ENCODE measurements around the gene IZUMO2. TPM values are rescaled to one million over a fixed set of nuclear protein-coding genes. Genes with fewer than 3 reads are reported as not detected.
A peak's percentile ranks its signal among the peaks of the same experiment; 100 is the strongest.
"Not testable (repeated sequence)": the region's sequence is repeated elsewhere in the genome, so short reads cannot be mapped to it uniquely, and the experiment has no call there.

The IZUMO2 gene
- total and polyA plus RNA-seq, 2 experiments from 2014 or later, result not detected

DNA sequence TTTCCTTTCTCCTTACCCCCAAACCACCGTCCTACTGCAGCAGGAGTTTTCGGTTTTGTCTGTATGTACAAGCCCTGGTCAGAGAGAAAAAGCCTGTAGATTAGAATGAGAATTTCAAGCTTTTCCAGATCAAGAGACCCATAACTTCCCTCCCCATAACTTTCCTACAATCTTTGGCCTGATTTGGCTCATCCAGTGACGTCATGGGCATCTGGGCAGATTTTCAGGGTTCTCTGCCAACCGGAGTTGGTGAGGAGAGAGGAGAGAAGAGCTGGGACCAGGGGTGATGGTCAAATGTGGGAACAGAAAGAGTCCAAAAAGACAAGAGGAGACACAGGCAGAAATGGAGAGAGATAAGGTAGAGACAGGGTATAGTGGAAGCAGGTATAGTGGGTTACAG is 10.5 kb downstream of the IZUMO2 start:
- H3K9me3 ChIP-seq (ENCODE audit: low read depth), result no peaks in the 10 kb centered on the region
- H3K36me3 ChIP-seq, result no peaks in the 10 kb centered on the region
- H3K27me3 ChIP-seq, result no peaks in the 10 kb centered on the region
- no peak overlapping the region for H3K27ac ChIP-seq
- H3K4me3 ChIP-seq, result no peak overlapping the region
- no peaks in the 10 kb centered on the region for H3K4me1 ChIP-seq (ENCODE audit: low read depth)
- TF ChIP-seq, protein P1, sequence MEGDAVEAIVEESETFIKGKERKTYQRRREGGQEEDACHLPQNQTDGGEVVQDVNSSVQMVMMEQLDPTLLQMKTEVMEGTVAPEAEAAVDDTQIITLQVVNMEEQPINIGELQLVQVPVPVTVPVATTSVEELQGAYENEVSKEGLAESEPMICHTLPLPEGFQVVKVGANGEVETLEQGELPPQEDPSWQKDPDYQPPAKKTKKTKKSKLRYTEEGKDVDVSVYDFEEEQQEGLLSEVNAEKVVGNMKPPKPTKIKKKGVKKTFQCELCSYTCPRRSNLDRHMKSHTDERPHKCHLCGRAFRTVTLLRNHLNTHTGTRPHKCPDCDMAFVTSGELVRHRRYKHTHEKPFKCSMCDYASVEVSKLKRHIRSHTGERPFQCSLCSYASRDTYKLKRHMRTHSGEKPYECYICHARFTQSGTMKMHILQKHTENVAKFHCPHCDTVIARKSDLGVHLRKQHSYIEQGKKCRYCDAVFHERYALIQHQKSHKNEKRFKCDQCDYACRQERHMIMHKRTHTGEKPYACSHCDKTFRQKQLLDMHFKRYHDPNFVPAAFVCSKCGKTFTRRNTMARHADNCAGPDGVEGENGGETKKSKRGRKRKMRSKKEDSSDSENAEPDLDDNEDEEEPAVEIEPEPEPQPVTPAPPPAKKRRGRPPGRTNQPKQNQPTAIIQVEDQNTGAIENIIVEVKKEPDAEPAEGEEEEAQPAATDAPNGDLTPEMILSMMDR (IDR thresholded peaks at IDR 0.05; ENCODE audit: low read depth, low read length), result no peak
- no peak for DNase-seq (ENCODE audit: low read depth in 1 of 2, low spot score in 1 of 2)

DNA sequence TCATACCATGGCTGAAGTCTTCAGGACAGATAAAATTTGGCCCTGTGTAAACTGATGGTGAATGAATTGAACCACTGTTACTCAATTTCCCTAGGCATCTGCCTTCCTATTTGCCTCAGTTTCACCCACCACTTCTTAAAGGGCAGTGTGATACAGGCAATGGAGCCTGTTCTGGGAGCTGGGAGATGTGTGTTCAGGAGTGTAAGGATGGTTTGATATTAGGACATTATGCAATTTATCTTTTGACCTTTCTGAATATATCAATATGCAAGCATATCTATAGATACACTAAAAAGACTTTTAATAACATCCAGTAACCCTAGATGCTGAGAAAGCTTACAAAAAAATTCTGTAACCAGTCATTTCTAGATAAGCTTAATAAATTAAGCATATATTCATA is 14.6 kb downstream of the IZUMO2 start:
- TF ChIP-seq, protein P1 (IDR thresholded peaks at IDR 0.05; ENCODE audit: low read depth, low read length), result no peak
- no peak for DNase-seq (ENCODE audit: low read depth in 1 of 2, low spot score in 1 of 2)
- H3K27ac ChIP-seq, result no peak overlapping the region
- H3K36me3 ChIP-seq, result no peaks in the 10 kb centered on the region
- H3K4me1 ChIP-seq (ENCODE audit: low read depth), result no peaks in the 10 kb centered on the region
- H3K4me3 ChIP-seq, result no peak overlapping the region
- no peaks in the 10 kb centered on the region for H3K9me3 ChIP-seq (ENCODE audit: low read depth)
- H3K27me3 ChIP-seq, result no peaks in the 10 kb centered on the region

DNA sequence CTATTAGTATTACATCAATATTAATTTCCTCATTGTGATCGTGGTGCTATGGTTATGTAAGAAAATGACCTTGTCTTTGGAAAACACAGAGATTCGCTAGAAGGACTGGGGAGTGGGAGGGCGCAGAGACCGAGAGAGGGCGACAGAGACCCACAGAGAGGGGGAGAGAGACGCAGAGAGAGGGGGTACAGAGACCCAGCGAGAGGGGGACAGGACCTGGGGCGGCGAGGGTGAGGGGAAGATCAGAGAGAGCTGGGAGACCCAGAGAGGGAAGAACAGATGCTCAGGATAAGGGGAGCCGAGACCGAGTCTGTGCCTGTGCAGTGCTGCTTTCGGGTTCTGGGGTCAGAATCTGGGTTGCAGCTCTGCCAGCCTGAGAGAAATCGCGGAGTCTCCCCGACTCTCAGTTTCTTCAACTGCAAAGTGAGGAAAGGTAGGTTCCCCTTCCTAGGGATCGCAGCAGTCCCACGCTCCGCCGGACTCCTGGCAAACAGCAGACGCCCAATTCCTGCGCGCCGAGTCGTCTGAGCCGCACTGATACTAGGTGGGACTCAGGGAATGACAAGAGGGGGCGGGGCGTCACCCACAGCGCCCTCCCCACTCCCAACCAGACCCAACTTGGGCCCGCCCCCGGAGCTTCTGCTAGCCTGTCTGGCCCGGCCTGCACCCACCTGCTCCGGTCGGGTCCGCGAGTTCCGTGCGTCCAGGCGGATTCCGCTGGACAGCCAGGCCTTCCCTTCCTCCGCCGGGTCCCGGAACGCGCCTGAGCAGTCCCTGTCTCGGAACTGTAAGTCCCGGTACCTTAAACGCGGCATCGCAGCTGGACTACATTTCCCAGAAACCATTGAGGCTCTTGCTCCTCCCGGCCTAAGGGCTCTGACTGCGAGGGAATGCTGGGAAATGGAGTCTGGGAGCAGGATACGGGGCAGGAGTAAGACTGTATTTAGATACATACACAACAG is 15.3 kb downstream of the IZUMO2 start:
- H3K9me3 ChIP-seq (ENCODE audit: low read depth), result no peaks in the 10 kb centered on the region
- H3K4me1 ChIP-seq (ENCODE audit: low read depth), result no peaks in the 10 kb centered on the region
- TF ChIP-seq, protein P1 (IDR thresholded peaks at IDR 0.05; ENCODE audit: low read depth, low read length), result peak; percentile 65
- H3K36me3 ChIP-seq, result no peaks in the 10 kb centered on the region
- peak; percentile 92 for DNase-seq (ENCODE audit: low read depth in 1 of 2, low spot score in 1 of 2)
- peak overlapping the region; percentile 60 for H3K4me3 ChIP-seq
- H3K27me3 ChIP-seq, result no peaks in the 10 kb centered on the region
- peak overlapping the region; percentile 9 for H3K27ac ChIP-seq

DNA sequence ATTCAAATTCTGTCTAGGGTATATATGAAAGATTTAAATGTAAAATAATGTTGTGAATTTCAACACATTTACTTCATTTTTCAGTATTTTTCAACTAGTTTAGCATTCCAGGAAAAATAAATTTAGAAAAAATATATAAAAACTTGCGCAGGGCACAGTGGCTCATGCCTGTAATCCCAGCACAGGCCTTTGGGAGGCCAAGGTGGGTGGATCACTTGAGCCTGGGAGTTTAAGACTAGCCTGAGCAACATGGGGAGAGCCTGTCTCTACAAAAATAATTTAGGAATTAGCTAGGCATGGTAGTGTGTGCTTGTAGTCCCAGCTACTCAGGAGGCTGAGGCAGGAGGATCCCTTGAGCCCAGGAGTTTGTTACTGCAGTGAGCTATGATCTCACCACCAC is 21.2 kb downstream of the IZUMO2 start:
- not testable (repeated sequence) for H3K27me3 ChIP-seq; DNase-seq (ENCODE audit: low read depth in 1 of 2, low spot score in 1 of 2); H3K36me3 ChIP-seq

DNA sequence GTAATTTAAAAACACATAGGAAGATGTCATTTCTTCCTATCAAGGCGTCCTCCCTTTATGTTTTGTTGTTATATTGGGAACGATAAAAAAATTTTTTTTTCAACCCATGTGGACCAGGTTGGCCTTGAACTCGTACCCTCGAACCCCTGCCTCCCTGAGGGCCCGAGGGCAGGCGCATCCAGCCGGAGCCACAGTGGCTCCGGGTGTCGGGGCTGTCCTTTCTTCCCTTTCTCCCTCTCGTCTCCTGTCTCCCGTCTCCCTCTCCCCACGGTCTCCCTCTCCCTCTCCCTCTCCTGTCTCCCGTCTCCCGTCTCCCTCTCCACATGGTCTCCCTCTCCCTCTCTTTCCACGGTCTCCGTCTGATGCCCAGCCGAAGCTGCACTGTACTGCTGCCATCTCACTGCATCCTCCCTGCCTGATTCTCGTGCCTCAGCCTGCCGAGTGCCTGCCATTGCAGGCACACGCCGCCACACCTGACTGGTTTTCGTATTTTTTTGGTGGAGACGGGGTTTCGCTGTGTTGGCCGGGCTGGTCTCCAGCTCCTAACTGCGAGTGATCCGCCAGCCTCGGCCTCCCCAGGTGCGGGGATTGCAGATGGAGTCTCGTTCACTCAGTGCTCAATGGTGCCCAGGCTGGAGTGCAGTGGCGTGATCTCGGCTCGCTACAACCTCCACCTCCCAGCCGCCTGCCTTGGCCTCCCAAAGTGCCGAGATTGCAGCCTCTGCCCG is 22.8 kb downstream of the IZUMO2 start:
- H3K27ac ChIP-seq; H3K36me3 ChIP-seq; H3K27me3 ChIP-seq; DNase-seq (ENCODE audit: low read depth in 1 of 2, low spot score in 1 of 2); H3K4me3 ChIP-seq; H3K4me1 ChIP-seq (ENCODE audit: low read depth); H3K9me3 ChIP-seq (ENCODE audit: low read depth): not testable (repeated sequence)

More for the DNA sequence above, 21.2 kb downstream of the IZUMO2 start:
- H3K4me1 ChIP-seq (ENCODE audit: low read depth); H3K27ac ChIP-seq; H3K4me3 ChIP-seq; H3K9me3 ChIP-seq (ENCODE audit: low read depth): not testable (repeated sequence)

DNA sequence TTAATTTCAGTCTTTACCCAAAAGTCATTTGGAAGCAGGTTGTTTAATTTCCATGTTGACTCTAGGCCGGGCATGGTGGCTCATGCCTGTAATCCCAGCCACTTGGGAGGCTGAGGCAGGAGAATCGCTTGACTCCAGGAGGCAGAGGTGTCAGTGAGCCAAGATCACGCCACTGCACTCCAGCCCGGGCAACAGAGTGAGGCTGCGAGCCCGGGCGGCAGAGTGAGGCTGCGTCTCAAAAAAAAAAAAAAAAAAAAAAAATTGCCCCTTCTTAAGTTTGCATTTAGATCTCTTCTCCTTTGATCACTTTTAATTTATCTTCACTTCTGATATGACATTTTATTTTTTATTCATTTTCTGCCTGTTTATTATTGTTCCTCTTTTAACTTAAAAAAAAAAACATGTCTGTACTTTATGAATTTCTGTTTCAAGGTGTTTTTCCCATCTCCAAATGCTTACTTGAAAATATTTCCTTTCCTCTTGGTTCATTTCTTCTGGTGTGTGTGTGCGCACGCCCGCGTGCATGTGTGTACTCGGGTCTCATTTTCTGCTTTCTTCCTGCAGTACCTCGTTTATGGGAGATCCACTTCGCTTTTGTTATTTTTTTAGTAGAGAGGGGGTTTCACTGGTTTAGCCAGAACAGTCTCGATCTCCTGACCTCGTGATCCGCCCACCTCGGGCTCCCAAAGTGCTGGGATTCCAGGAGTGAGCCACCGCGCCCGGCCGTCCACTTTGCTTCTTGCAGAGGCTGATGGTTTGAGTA is 26.3 kb downstream of the IZUMO2 start:
- not testable (repeated sequence) for H3K4me1 ChIP-seq (ENCODE audit: low read depth); H3K36me3 ChIP-seq; H3K9me3 ChIP-seq (ENCODE audit: low read depth); H3K27me3 ChIP-seq; H3K4me3 ChIP-seq; DNase-seq (ENCODE audit: low read depth in 1 of 2, low spot score in 1 of 2); H3K27ac ChIP-seq

DNA sequence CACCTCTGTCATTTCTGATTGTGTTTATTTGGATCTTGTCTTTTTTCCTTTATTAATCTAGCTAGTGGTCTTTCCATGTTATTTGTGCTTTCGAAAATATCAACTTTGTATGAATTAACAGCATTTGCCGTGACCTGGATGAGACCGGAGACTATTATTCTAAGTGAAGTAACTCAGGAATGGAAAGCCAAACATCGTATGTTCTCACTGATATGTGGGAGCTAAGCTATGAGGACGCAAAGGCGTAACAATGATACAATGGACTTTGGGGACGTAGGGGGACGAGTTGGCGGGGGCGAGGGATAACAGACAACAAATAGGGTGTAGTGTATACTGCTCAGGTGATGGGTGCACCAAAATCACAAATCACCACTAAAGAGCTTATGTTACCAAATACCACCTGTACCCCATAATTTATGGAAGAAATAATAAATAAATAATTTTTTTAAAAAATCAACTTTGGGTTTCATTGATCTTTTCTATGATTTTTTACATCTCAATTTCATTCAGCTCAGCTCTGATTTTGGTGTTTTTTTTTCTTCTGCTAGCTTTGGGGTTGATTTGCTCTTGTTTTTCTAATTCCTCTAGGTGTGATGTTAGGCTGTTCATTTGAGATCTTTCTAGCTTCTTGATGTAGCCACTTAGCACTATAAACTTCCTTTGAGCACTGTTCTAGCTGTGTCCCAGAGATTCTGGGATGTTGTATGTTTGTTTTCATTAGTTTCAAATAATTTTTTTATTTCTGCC is 27.1 kb downstream of the IZUMO2 start:
- not testable (repeated sequence) for DNase-seq (ENCODE audit: low read depth in 1 of 2, low spot score in 1 of 2); H3K36me3 ChIP-seq; H3K27ac ChIP-seq; H3K4me3 ChIP-seq; H3K9me3 ChIP-seq (ENCODE audit: low read depth); H3K27me3 ChIP-seq; H3K4me1 ChIP-seq (ENCODE audit: low read depth)

DNA sequence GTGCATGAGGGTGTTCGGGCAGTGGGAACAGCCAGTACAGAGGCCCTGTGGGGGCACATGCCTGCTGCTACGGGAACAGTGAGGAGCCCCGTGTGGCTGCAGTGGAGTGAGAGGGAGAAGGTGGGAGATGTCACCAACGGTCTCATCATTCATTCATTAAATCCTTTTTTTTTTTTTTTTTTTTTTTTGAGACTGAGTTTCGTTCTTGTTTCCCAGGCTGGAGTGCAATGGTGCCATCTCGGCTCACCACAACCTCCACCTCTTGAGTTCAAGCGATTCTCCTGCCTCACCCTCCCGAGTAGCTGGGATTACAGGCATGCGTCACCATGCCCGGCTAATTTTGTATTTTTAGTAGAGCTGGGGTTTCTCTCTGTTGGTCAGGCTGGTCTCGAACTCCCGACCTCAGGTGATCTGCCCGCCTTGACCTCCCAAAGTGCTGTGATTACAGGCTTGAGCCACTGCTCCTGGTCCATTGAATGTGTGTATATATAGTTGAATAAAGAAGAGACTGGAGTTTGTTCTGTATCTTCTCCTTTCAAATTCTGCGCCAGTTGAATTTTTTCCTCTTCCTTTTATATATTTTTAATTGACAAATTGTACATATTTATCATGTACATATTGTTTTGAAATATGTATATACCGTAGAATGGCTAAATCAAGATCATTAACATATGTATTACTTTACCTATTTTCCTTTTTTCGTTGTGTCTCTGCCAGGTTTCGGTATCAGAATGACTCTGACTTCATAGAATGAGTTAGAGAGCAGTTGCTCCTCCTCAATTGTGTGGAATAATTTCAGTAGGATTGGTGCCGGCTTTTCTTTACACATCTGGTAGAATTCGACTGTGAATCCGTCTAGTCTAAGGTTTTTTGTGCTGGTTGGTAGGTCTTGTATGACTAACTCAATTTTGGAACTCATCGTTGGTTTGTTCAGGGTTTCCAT is 28.0 kb downstream of the IZUMO2 start:
- not testable (repeated sequence) for DNase-seq (ENCODE audit: low read depth in 1 of 2, low spot score in 1 of 2); H3K27ac ChIP-seq; H3K4me1 ChIP-seq (ENCODE audit: low read depth)

More for the DNA sequence above, 28.0 kb downstream of the IZUMO2 start:
- not testable (repeated sequence) for H3K27me3 ChIP-seq; H3K9me3 ChIP-seq (ENCODE audit: low read depth); H3K36me3 ChIP-seq; H3K4me3 ChIP-seq
